Parathyroid adenoma (tissue), 2 donors: ENCODE results near the gene WIZ.
A peak's percentile ranks its signal among the peaks of the same experiment; 100 is the strongest.

ENCODE experiments used
- H2AFZ ChIP-seq: fragments of 300-600 bp; sonication (generic); one replicate; pipeline ENCODE4 v1.7.0; 2017; ENCODE audit warnings: antibody characterized with exemption, mild to moderate bottlenecking
- H3K27ac ChIP-seq: fragments of 300-600 bp; sonication (generic); one replicate; pipeline ENCODE4 v1.7.0; 2017
- H3K27me3 ChIP-seq: fragments of 300-600 bp; sonication (generic); one replicate; pipeline ENCODE4 v1.7.0; 2017; ENCODE audit warnings: low read length; ENCODE audit not compliant: control insufficient read depth, insufficient read depth
- H3K36me3 ChIP-seq: fragments of 300-600 bp; sonication (generic); one replicate; pipeline ENCODE4 v1.7.0; 2017; ENCODE audit warnings: low read length; ENCODE audit not compliant: control insufficient read depth, insufficient read depth
- H3K4me1 ChIP-seq: fragments of 300-600 bp; sonication (generic); one replicate; pipeline ENCODE4 v1.7.0; 2017; ENCODE audit warnings: control low read depth
- H3K4me2 ChIP-seq: fragments of 300-600 bp; sonication (generic); one replicate; pipeline ENCODE4 v1.7.0; 2017; ENCODE audit warnings: low read length
- H3K4me3 ChIP-seq: fragments of 300-600 bp; sonication (generic); one replicate; pipeline ENCODE4 v1.7.0; 2017; ENCODE audit warnings: low read depth, low read length
- H3K79me2 ChIP-seq: fragments of 300-600 bp; sonication (generic); one replicate; pipeline ENCODE4 v1.7.0; 2017; ENCODE audit warnings: control low read depth
- H3K9ac ChIP-seq: fragments of 300-600 bp; sonication (generic); one replicate; pipeline ENCODE4 v1.7.0; 2017; ENCODE audit warnings: mild to moderate bottlenecking
- H3K9me3 ChIP-seq: fragments of 300-600 bp; sonication (generic); one replicate; pipeline ENCODE4 v1.7.0; 2017; ENCODE audit warnings: low read length; ENCODE audit not compliant: control insufficient read depth
- CTCF ChIP-seq: fragments of 300-600 bp; sonication (generic); IDR thresholded peaks from one replicate; pipeline ENCODE4 v1.7.0; 2017; ENCODE audit warnings: antibody characterized with exemption, mild to moderate bottlenecking
- donor health status: primary hyperparathyroidism.

WIZ gene

GRCh38 chr19:15448044-15448777 is 1.5 kb downstream of the WIZ start:
- H3K36me3 ChIP-seq: no peaks in the 10 kb centered on the region
- no peak overlapping the region for H3K27ac ChIP-seq
- H3K9me3 ChIP-seq: no peaks in the 10 kb centered on the region
- no peaks in the 10 kb centered on the region for H3K79me2 ChIP-seq
- H3K4me1 ChIP-seq: peaks cover 4% of the 10 kb centered on the region
- no peak overlapping the region for H3K9ac ChIP-seq
- H3K4me3 ChIP-seq: no peak overlapping the region
- no peak for TF ChIP-seq CTCF
- H2AFZ ChIP-seq: no peak overlapping the region
- no peaks in the 10 kb centered on the region for H3K27me3 ChIP-seq
- peak overlapping the region; percentile 81 for H3K4me2 ChIP-seq

- Histone ChIP-seq H3K4me2 (no peak overlapping the region), H2AFZ (no peak overlapping the region), H3K9ac (no peak overlapping the region), H3K4me1 (no peaks in the 10 kb centered on the region), H3K79me2 (no peaks in the 10 kb centered on the region), H3K27me3 (no peaks in the 10 kb centered on the region), H3K4me3 (no peak overlapping the region), H3K9me3 (no peaks in the 10 kb centered on the region), H3K36me3 (no peaks in the 10 kb centered on the region), H3K27ac (no peak overlapping the region)
- TF ChIP-seq CTCF: no peak
Observed at GRCh38 chr19:15447057-15447456, 2.7 kb downstream of the WIZ start.

GRCh38 chr19:15445807-15446376 is 3.9 kb downstream of the WIZ start:
- Histone ChIP-seq H3K9ac (no peak overlapping the region), H3K27me3 (no peaks in the 10 kb centered on the region), H3K27ac (no peak overlapping the region)

GRCh38 chr19:15445227-15445605 is 4.5 kb downstream of the WIZ start:
- Histone ChIP-seq H3K27me3 (no peaks in the 10 kb centered on the region), H3K4me2 (no peak overlapping the region), H3K9me3 (no peaks in the 10 kb centered on the region), H3K79me2 (no peaks in the 10 kb centered on the region), H3K36me3 (no peaks in the 10 kb centered on the region), H3K4me3 (no peak overlapping the region), H3K27ac (no peak overlapping the region), H2AFZ (no peak overlapping the region), H3K4me1 (no peaks in the 10 kb centered on the region), H3K9ac (no peak overlapping the region)
- TF ChIP-seq CTCF: no peak

More at GRCh38 chr19:15445807-15446376, 3.9 kb downstream of the WIZ start:
- H3K4me1 ChIP-seq: no peaks in the 10 kb centered on the region
- peak overlapping the region; percentile 10 for H3K4me2 ChIP-seq
- no peak for TF ChIP-seq CTCF
- no peak overlapping the region for H2AFZ ChIP-seq
- no peaks in the 10 kb centered on the region for H3K79me2 ChIP-seq
- H3K36me3 ChIP-seq: no peaks in the 10 kb centered on the region
- no peak overlapping the region for H3K4me3 ChIP-seq
- no peaks in the 10 kb centered on the region for H3K9me3 ChIP-seq
